Esophagus muscularis mucosa (tissue), 4 donors: ENCODE results near the gene FAM47E. TPM values are rescaled to one million over a fixed set of nuclear protein-coding genes. Genes with fewer than 3 reads are reported as not detected.
"Not testable (repeated sequence)": the region's sequence is repeated elsewhere in the genome, so short reads cannot be mapped to it uniquely, and the experiment has no call there.

Experiments used
- DNase-seq: peaks from one replicate; pipeline ENCODE4 v3.0.0-alpha.2; 2017; ENCODE audit errors: extremely low spot score
- H3K27ac ChIP-seq, 4 donors: fragments of 200-600 bp; sonication (generic); replicated peaks in 1 of 4; 1 replicate in 3 of 4; 2 replicates in 1 of 4; pipeline ENCODE4 v1.5.1; 2016 to 2019; ENCODE audit warnings: mild to moderate bottlenecking in 1 of 4
- H3K27me3 ChIP-seq, 4 donors: fragments of 200-600 bp; sonication (generic); one replicate each; pipeline versions ENCODE4 v1.5.1 to v1.6.0; 2016 to 2019
- H3K36me3 ChIP-seq, 4 donors: fragments of 200-600 bp; sonication (generic); one replicate each; pipeline ENCODE4 v1.5.1; 2016 to 2019
- H3K4me1 ChIP-seq, 4 donors: fragments of 200-600 bp; sonication (generic); one replicate each; pipeline ENCODE4 v1.5.1; 2016 to 2019
- H3K4me3 ChIP-seq, 4 donors: fragments of 200-600 bp; sonication (generic); 1 replicate in 2 of 4; 2 replicates in 2 of 4; pipeline ENCODE4 v1.5.1; 2016 to 2019; ENCODE audit warnings: mild to moderate bottlenecking in 4 of 4, moderate library complexity in 1 of 4
- H3K9me3 ChIP-seq, 4 donors: fragments of 200-600 bp; sonication (generic); 1 replicate in 3 of 4; 2 replicates in 1 of 4; pipeline ENCODE4 v1.5.1; 2016 to 2019
- CTCF ChIP-seq, 3 experiments: fragments of 200-600 bp in 2 of 3; fragments of 450-650 bp in 1 of 3; sonication (generic) in 2 of 3; IDR thresholded peaks; one replicate each; pipeline ENCODE4 v1.5.1; 2017 to 2019; ENCODE audit warnings: antibody characterized with exemption in 3 of 3, mild to moderate bottlenecking in 2 of 3, moderate library complexity in 1 of 3
- EP300 ChIP-seq: sonication (generic); formaldehyde crosslinking; IDR thresholded peaks from one replicate; pipeline ENCODE4 v1.6.1; 2017; ENCODE audit warnings: antibody characterized with exemption
- POLR2A ChIP-seq: fragments of 450-650 bp; IDR thresholded peaks from one replicate; pipeline ENCODE4 v1.6.1; 2017; ENCODE audit warnings: antibody characterized with exemption, moderate library complexity, mild to moderate bottlenecking, low read depth
- POLR2AphosphoS5 ChIP-seq, 2 donors: sonication (generic); formaldehyde crosslinking; IDR thresholded peaks; one replicate each; pipeline ENCODE4 v1.6.1; 2017; ENCODE audit warnings: antibody characterized with exemption in 2 of 2
- WGBS: methylation state at CpG from one replicate; pipeline ENCODE4 v1.1.5; 2018; 5-methylcytosine and 5-hydroxymethylcytosine counted together
- intact Hi-C: fragments of 100-400 bp; cut with DNase I; formaldehyde crosslinking; loops from one replicate; pipeline ENCODE4 v1.15.1; 2023
- total RNA-seq, 4 donors: library from RNA; depleted of rRNA; stranded (reverse); fragments of >200 nt; gene quantifications; one replicate each; pipeline versions ENCODE4 v1.1.0 to v1.2.1, GENCODE V29; 2016

FAM47E gene
- total RNA-seq, 4 donors from 2014 or later: 2.0 to 2.2 (median 2.1) TPM

- H3K27ac ChIP-seq: no peak overlapping the region
- intact Hi-C loops: no loop called here
- no peak for DNase-seq
- 92% methylated on average over 4 of the region's 4 CpGs for WGBS
- no peaks in the 10 kb centered on the region for H3K27me3 ChIP-seq
- no peaks in the 10 kb centered on the region for H3K36me3 ChIP-seq
- H3K4me3 ChIP-seq: no peak overlapping the region
- TF ChIP-seq POLR2A (no peak), CTCF (IDR thresholded peaks at IDR 0.05) (no peak), EP300 (no peak), POLR2AphosphoS5 (IDR thresholded peaks at IDR 0.05) (no peak)
- H3K4me1 ChIP-seq: peaks cover 0 to 7% (median under 1%) of the 10 kb centered on the region in 4 donors
- H3K9me3 ChIP-seq: peaks cover 0 to 17% (median 10%) of the 10 kb centered on the region in 4 donors
These were observed 13.3 kb upstream of the FAM47E start for GRCh38 chr4:76238236-76238635.

DNA sequence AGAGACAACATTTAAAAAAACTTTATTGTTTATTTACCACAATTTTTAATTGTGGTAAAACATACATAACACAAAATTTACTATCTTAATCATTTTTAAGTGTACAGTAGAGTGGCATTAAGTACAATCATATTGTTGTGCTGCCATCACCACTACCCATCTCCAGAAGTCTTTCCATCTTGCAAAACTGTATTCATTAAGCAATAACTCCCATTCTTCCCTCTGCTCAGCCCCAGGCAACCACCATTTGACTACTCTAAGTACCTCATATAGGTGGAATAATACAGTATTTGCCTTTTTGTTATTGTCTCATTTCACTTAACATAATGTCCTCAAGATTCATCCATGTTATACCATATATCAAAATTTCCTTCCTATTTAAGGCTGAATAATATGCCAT is 12.8 kb upstream of the FAM47E start:
- intact Hi-C loops: no loop called here
- TF ChIP-seq POLR2A: no peak
- TF ChIP-seq CTCF (IDR thresholded peaks at IDR 0.05): no peak
- no peak for TF ChIP-seq EP300
- no peak for TF ChIP-seq POLR2AphosphoS5 (IDR thresholded peaks at IDR 0.05)
- Histone ChIP-seq H3K4me3 (no peak overlapping the region), H3K9me3 (peaks cover 0 to 17% (median 10%) of the 10 kb centered on the region in 4 donors), H3K27ac (no peak overlapping the region), H3K36me3 (no peaks in the 10 kb centered on the region), H3K27me3 (no peaks in the 10 kb centered on the region), H3K4me1 (peaks cover 0 to 2% (median 0%) of the 10 kb centered on the region in 4 donors)
- DNase-seq: no peak

DNA sequence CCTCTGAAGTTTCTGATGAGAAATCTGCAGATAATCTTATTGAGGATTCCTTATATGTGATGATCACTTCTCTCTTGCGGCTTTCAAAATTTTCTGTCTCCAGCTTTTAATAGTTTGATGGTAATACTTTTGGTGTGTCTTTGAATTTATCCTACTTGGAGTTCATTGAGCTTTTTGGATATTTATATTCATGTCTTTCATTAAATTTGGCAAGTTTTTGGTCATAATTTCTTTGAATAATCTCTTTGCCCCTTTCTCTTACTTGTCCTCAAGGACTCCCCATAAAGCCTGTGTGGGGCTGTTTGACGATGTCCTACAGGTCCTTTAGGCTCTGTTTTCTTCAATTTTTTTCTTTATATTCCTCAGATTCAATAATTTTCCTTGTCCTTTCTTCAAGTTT is 11.3 kb upstream of the FAM47E start:
- H3K4me3 ChIP-seq: no peak overlapping the region
- intact Hi-C loops: no loop called here
- no peaks in the 10 kb centered on the region for H3K36me3 ChIP-seq
- TF ChIP-seq POLR2AphosphoS5 (IDR thresholded peaks at IDR 0.05): no peak
- TF ChIP-seq CTCF (IDR thresholded peaks at IDR 0.05): no peak
- TF ChIP-seq EP300: no peak
- no peak for TF ChIP-seq POLR2A
- H3K9me3 ChIP-seq: peaks cover 0 to 17% (median 10%) of the 10 kb centered on the region in 4 donors
- H3K27me3 ChIP-seq: no peaks in the 10 kb centered on the region
- 93% methylated on average over 2 of the region's 2 CpGs for WGBS
- no peak for DNase-seq
- no peaks in the 10 kb centered on the region for H3K4me1 ChIP-seq
- no peak overlapping the region for H3K27ac ChIP-seq

- DNase-seq, H3K27ac ChIP-seq, H3K36me3 ChIP-seq, H3K4me3 ChIP-seq, intact Hi-C loops, H3K27me3 ChIP-seq, H3K4me1 ChIP-seq: not testable (repeated sequence)
- peaks cover 0 to 17% (median 10%) of the 10 kb centered on the region in 4 donors for H3K9me3 ChIP-seq
- 96% methylated on average over 2 of the region's 2 CpGs for WGBS
These were observed 7.6 kb upstream of the FAM47E start for GRCh38 chr4:76243877-76244276.

GRCh38 chr4:76246025-76246424 is 5.5 kb upstream of the FAM47E start:
- peaks cover 2 to 5% (median 4%) of the 10 kb centered on the region in 4 donors for H3K4me1 ChIP-seq
- no peak for DNase-seq
- H3K27me3 ChIP-seq: no peaks in the 10 kb centered on the region
- H3K4me3 ChIP-seq: no peak overlapping the region
- no peak overlapping the region for H3K27ac ChIP-seq
- intact Hi-C loops: no loop called here
- H3K36me3 ChIP-seq: no peaks in the 10 kb centered on the region
- H3K9me3 ChIP-seq: peaks cover 0 to 4% (median 0%) of the 10 kb centered on the region in 4 donors
- no peak for TF ChIP-seq POLR2AphosphoS5 (IDR thresholded peaks at IDR 0.05)
- no peak for TF ChIP-seq CTCF (IDR thresholded peaks at IDR 0.05)
- TF ChIP-seq EP300: no peak
- TF ChIP-seq POLR2A: no peak
- 63% methylated on average over 1 of the region's 1 CpG for WGBS
